HG03565 (cell line): Measurements from ENCODE around the gene HOTAIR.

Experiments
- ATAC-seq: cut with Tn5 transposase; IDR thresholded peaks from one replicate; pipeline ENCODE4 v1.9.1; 2021; ENCODE audit warnings: mild to moderate bottlenecking, moderate library complexity; ENCODE audit not compliant: unreplicated experiment

The HOTAIR gene

DNA sequence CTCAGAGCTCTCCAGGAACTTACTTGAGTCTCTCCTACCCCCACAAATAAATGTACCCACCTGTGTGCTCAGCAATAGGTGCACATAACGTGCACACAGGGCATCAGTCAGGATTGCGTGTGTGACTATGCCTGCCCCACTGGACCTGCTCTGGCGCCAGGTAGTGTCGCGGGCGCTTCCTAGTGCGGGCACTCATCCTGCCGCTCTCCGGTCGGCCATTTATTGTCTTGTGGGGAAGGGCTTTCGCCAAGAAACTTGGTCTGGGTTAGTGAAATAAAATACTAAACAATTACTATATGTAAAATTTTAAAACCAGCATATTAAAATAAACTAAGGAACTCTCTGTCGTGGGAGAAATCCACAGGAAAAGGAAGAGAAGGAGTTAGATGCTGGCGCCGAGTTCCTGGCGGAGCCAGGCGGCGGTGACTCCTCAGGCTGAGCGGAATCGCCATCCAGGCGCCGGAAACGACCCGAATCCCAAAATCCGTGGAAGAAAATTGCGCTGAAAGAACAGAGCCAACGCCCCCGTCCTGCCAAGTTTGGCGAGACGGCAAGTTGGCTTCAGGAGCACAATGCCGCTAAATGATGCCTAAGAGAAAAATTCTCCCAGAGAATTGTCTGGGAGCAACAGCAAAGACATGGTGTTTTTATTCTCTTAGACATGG is 44.0 kb downstream of the HOTAIR start:
- ATAC-seq, result no peak

DNA sequence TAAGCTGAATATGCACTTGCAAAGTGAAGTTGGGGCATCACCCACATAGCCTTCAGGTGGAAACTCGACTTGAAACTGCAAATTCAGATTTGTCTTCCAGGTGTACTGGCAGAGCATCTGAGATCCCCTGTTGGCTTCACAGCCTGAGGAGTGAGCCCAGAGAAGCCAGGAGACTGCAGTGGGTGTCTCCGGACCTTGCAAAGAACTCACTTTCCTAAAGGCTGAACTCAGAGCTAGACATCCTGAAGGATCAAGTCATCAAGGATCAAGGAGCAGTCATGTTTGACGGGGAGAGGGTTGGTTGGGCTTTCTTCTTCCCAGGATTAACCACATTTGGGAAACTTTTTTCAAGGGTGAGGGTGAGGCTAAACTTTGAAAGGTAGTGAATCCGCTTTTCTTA is 45.2 kb downstream of the HOTAIR start:
- no peak for ATAC-seq

DNA sequence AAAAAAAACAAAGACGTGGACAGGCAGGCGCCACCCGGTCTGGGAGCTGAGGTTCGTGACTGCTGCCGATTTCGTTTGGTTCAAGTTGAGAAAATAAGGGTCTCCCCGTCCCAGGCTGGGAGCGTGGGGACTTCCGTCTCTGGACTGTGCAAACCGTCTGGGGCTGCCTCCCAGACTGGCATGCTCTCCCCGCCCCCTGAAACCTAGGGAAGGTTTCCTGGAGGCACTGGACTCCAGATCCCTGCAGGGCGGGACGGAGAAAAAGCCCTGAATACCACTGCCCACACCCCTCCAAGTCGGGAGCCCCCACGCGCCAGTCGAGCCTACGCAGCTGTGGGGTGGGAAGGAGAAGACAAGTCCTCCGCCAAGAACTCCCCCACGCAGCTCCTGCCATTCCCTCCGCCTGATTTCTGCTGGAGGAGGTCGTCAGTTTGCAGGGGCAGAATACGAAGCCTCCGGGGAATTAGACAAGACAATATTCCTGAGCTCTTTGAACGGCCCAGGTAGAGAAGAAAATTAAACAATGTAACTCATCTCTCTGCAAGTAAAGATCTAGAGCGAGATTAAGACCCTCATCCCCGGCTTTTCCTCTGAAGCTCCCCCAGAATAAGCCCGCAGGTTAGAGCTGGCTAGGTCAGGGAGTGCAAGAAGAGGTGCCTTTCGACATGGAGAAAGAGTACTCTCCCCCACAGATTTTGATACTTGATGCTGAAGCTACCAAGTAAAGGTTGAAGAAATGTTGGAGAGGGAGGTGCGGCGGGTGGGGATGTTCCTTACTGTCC is 46.5 kb downstream of the HOTAIR start:
- ATAC-seq, result no peak

DNA sequence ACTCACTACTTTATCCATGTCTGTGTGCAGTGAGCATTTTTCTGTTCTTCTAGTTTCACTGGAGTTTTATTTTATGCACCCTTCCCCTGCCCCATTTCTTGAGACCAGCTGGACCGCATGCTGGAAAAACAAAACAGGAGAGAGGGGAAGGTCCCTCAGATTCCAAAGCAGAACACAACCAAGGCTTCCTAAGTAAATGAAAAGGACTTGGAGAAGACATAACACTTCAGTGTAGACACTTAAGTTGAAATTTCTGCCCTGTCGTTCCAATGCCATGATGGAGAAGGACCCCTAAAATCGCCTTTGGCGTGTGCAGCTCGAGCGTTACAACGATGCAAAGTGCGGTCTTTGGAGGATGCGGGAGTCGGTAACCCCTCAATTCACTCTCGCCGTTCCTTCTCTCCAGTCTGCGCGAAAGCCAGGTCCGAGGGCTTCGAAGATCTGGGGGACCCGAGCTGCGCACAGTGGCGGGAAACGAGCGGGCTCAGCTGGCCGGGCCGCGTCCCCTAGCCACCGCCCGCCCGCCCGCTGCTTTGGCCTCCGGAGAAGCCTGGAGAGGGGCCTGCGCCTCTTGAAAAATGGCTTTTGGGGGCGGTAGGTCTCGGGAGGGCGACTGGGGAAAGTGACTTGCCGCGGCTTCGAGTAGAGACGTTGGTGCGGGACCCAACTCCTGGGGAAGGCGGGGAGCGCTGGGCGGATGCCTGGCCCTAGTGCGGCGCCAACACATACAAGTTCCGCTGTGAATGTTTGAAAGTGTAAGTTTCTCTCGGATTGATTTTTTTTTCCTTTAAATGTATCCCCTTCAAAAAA is 47.3 kb downstream of the HOTAIR start:
- no peak for ATAC-seq

DNA sequence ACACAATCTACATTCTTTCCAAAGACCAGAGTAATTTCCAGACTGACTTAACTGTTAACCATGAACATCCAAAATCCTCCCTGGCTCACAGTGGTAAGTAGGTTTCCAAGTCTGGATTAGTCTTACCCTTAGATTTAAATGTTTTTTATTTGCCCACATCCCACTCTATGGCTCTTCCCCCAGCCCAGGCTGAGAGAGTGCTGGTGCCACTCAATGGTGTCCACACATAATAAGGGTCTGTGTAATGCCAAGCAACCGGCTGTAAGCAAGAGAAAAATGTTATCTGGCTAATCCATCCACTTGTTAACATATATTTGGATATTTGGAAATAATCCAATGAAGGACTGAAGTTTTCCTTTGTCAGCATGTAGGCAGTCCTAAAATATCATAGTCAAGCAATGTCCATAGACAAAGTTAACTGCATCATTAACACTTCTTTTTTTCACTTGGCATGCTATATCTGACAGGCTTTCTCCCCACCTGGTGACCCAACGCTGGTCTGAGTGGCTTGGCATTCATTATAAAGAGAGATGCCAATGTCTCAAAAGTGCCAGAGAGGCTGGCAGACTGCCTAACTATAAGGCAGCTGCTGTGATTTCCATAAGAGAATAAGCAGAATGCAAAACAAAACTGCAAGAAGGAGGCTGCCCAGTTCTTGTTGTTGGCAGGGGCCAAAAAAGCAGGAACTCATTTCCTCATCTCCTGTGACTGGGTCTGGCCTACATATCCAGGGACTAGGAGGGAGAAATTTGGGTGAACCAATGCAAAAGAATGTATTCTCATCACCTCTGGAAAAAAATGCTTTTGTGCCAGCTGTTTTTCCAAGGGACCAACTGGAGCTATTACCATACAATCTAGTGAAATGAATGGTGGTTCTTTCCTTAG is 50.0 kb downstream of the HOTAIR start:
- no peak for ATAC-seq

DNA sequence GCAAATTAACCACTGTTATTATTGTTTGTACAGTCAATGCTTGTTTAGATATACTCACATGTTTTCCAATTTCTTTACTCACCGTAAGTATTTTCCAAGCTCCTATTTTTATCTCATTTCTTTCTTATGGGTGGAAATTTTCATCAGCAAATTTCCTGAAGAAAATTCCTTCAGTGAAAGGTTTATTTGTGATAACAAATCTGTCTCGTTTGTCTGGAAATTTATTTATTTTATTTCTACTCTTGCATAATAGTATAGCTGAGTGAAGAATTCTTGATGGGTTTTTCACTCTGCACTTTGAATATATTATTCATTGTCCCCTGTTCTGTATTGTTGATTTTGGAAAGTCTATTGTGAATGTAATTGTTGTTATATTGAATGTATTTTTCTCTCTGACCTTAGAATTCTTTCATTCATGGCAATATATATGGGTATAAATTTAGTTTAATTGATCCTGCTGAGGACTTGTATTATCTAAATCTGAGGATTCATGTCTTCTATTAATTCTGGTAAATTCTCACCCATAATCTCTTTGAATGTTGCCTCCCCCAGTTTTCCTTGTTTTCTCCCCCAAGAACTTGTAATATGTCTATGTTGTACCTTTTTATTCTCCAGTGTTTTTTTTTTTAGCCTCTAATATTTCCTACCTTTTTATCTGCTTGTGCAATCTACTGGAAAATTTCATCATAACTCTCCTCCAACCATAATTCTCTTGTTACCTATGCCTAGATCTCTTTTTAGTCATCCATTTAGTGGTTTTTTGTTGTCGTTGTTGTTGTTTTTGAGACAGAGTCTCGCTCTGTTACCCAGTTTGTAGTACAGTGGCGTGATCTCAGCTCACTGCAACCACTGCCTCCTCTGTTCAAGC is 57.7 kb downstream of the HOTAIR start:
- no peak for ATAC-seq
